GM12878 (cell line): ENCODE data around the gene TMEM263.

Experiments used
- CTCF ChIP-seq, 3 experiments: IDR thresholded peaks in 2 of 3; conservative IDR thresholded peaks in 1 of 3; 2 replicates each; pipeline ENCODE4 v1.5.1; 2011; ENCODE audit warnings: low read depth in 3 of 3, low read length in 3 of 3, mild to moderate bottlenecking in 3 of 3, control low read depth in 2 of 3, moderate library complexity in 2 of 3, inconsistent platforms in 1 of 3, mixed read lengths in 1 of 3; ENCODE audit not compliant: control insufficient read depth in 2 of 3, insufficient read depth in 1 of 3; ENCODE audit errors: extremely low read depth in 1 of 3
- ETV6 ChIP-seq, 2 experiments: fragments of 450-650 bp in 1 of 2; IDR thresholded peaks in 1 of 2; conservative IDR thresholded peaks in 1 of 2; 2 replicates each; pipeline ENCODE4 v1.6.1; 2014; ENCODE audit warnings: antibody characterized with exemption in 1 of 2, borderline replicate concordance in 1 of 2, low read depth in 1 of 2, mild to moderate bottlenecking in 1 of 2, moderate library complexity in 1 of 2
- MAX ChIP-seq: IDR thresholded peaks from 2 replicates; pipeline ENCODE4 v1.6.1; 2012; ENCODE audit warnings: low read depth, low read length, improper control_type of control experiment
- SMARCA5 ChIP-seq: fragments of 450-650 bp; IDR thresholded peaks from 2 replicates; pipeline ENCODE4 v1.6.1; 2017; ENCODE audit warnings: mild to moderate bottlenecking
- TARDBP ChIP-seq: IDR thresholded peaks from 2 replicates; pipeline ENCODE4 v1.6.1; 2016; ENCODE audit warnings: borderline replicate concordance

GRCh38 chr12:106975098-106975497, 19.4 kb downstream of the TMEM263 start:
- TF ChIP-seq TARDBP: no peak
- no peak for TF ChIP-seq ETV6 (conservative IDR thresholded peaks at IDR 0.05 in 1 of 2, IDR thresholded peaks at IDR 0.05 in 1 of 2; ENCODE audit: borderline replicate concordance in 1 of 2, low read depth in 1 of 2)
- TF ChIP-seq CTCF (IDR thresholded peaks at IDR 0.05 in 2 of 3, conservative IDR thresholded peaks at IDR 0.05 in 1 of 3; ENCODE audit: control insufficient read depth in 2 of 3, extremely low read depth in 1 of 3, insufficient read depth in 1 of 3, low read depth in 3 of 3, low read length in 3 of 3): no peak
- TF ChIP-seq MAX: no peak
- no peak for TF ChIP-seq SMARCA5
